GM12801 (cell line): ENCODE data around the gene OTOA.

Source experiments
- CTCF ChIP-seq: IDR thresholded peaks from one replicate; pipeline ENCODE4 v1.5.1; 2011; ENCODE audit warnings: control low read depth; ENCODE audit not compliant: insufficient read length; ENCODE audit errors: extremely low read depth

The OTOA gene

GRCh38 chr16:21625026-21625425 is 38.7 kb upstream of the OTOA start:
- TF ChIP-seq CTCF: no peak

- no peak for TF ChIP-seq CTCF
Observed at GRCh38 chr16:21626659-21627277, 37.0 kb upstream of the OTOA start.

- TF ChIP-seq CTCF: no peak
Observed at GRCh38 chr16:21628121-21628726, 35.5 kb upstream of the OTOA start.

- no peak for TF ChIP-seq CTCF
Observed at GRCh38 chr16:21628772-21629171, 35.0 kb upstream of the OTOA start.

- TF ChIP-seq CTCF: no peak
Observed at GRCh38 chr16:21634216-21634615, 29.6 kb upstream of the OTOA start.

- no peak for TF ChIP-seq CTCF
Observed at GRCh38 chr16:21637032-21637968, 26.5 kb upstream of the OTOA start.

GRCh38 chr16:21638573-21638975 is 25.2 kb upstream of the OTOA start:
- TF ChIP-seq CTCF: no peak
